ENCODE results near the gene C2CD2.

The C2CD2 gene

GRCh38 chr21:41865002-41865777 lies 88.6 kb downstream of the C2CD2 start:
- no peak for DNase-seq (ENCODE audit: low read depth)

DNA sequence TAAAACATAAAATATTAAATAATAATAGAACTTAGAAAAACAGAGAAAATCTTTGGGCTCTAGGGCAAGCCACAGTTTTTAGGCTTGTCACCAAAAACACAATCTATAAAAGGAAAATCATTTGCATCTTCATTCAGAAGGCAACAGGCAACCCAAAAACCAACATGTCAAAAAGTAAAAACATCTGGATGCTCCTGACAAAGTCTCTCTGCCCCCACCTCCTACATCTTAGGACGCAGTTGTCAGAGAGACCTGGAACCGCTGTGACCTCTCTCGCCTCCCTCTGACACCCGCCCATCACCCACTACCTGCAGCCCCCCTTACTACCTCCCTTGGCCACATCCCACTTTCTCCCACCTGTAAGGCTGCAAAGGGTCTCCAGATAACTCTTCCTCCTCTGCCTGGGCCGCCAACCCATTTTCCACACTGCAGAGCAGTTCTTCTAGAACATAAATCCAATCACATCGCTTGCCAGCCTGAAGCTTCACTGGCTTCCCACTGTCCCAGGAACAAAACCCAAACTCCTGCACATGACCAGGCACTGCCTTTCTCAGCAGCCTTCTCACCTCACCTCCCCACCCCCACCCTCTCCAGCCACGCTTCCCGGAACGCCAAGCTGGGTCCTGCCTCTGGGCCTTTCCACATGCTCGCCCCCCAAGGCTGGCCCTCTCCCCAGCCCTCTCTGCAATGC lies 89.4 kb downstream of the C2CD2 start:
- no peak for DNase-seq (ENCODE audit: low read depth)

DNA sequence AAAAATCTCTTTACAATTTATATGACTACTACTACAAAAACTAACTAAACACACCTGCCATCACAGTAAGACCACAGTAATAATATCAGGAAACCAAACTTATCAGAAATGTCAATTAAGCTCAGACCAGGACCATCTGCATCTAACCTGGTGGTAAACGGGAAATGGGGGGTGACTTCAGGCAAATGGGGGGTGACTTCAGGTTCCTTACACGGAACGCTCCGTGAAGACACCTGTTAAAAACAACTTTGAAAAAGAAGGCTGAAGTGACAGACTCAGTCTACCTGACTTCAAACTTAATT lies 90.4 kb downstream of the C2CD2 start:
- DNase-seq (ENCODE audit: low read depth), result no peak

- no peak for DNase-seq (ENCODE audit: low read depth)
Measured at GRCh38 chr21:41861987-41862386, 91.8 kb downstream of the C2CD2 start.

- no peak for DNase-seq (ENCODE audit: low read depth)
Measured at GRCh38 chr21:41861255-41861654, 92.6 kb downstream of the C2CD2 start.

DNA sequence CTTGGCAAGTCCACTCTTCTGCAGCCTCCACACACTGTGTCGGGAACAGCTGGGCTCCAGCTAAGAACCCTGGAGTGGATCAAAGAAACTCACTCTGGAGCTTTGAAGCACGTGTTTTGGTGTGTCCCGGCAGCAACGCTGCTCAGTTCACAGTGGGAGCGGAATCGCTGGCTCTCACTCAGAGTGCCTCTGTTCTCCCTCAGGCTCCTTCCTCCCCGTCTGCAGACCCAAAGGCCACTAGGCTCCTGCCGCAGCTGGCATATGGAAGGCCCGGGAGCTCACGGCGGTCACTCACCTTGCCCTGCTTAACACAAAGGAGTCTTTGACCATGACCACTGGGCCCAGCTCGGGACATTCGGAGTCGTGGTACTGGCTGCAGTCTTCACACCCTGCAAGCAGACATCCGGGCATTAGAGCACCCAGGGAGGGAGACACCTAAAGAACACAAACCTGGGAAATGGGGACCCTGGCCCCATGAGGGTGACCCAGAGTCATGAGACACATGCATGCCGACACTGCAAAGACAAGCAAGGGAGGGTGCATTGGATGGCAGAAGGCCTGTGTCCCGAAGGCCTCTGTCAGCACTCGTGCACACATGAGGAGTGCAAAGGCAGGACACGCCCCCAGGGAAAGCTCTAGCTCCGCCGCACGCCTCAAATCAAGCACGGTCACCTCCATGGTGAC lies 94.4 kb downstream of the C2CD2 start:
- DNase-seq (ENCODE audit: low read depth), result no peak

- DNase-seq (ENCODE audit: low read depth), result no peak
Measured at GRCh38 chr21:41858466-41859296, 95.1 kb downstream of the C2CD2 start.

GRCh38 chr21:41857771-41858300 lies 96.0 kb downstream of the C2CD2 start:
- DNase-seq (ENCODE audit: low read depth), result no peak

- DNase-seq (ENCODE audit: low read depth), result no peak
Measured at GRCh38 chr21:41856572-41856971, 97.2 kb downstream of the C2CD2 start.

GRCh38 chr21:41854426-41854995 lies 99.3 kb downstream of the C2CD2 start:
- DNase-seq (ENCODE audit: low read depth), result no peak

DNA sequence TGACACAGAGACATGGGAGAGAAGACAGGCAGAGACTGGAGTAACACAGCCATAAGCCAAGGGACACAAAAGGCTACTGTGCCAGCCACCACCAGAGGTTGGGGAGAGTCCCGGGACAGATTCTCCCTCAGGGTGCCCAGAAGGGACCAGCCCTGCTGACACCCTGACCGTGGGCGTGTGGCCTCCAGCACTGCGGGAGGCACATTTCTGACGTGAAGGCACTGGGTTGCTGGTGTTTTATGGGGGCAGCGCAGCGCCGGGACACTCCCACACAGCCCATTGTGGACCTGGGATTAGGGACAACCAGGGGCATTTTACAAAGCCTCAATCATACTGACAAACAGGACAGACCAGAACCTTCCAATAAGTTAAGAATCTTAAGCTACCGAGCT lies 100.9 kb downstream of the C2CD2 start:
- DNase-seq (ENCODE audit: low read depth), result no peak

- no peak for DNase-seq (ENCODE audit: low read depth)
Measured at GRCh38 chr21:41852151-41852928, 101.5 kb downstream of the C2CD2 start.

- DNase-seq (ENCODE audit: low read depth), result no peak
Measured at GRCh38 chr21:41851090-41851790, 102.6 kb downstream of the C2CD2 start.

DNA sequence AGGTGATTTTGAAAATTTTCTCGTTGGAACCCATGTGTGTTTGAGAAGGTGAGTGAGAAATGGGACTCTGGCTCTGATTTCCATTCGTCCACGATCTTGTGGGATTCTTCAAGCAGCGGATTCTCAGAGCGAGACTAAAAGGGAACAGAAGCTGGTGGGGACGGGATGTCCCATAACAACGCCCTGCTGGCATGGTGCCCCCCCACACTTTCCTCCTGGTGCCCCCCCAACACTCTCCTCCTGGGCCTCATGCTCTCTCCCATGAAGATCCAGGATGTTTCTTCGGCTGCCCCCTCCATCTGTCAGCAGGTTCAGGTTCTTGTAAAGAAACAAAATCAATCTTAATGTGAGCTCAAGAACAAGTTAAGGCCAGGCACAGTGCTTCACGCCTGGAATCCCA lies 103.7 kb downstream of the C2CD2 start:
- no peak for DNase-seq (ENCODE audit: low read depth)

DNA sequence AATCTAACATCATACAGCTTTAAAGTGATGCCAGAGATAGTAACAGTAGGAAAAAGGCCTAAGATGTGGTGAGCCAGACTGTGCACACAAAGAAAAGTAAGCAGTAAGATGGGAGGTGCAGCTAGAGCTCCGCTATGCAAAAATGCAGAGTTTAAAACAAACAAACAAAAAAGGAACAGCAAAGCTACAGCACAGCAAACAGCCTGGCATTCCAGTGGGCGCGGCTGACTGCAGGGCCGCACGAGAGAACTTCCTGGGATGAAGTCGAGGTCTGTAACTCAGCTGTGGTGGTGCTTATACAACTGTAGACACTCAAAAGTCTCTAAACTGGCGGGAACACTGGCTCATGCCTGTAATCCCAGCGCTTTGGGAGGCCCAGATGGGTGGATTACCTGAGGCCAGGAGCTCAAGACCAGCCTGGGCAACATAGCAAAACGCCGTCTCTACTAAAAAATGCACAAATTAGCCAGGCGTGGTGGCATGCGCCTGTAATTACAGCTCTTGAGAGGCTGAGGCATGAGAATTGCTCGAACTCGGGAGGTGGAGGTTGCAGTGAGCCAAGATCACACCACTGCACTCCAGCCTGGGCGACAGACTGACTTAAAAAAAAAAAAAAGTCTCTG lies 104.7 kb downstream of the C2CD2 start:
- DNase-seq (ENCODE audit: low read depth), result no peak

GRCh38 chr21:41848533-41848932 lies 105.3 kb downstream of the C2CD2 start:
- DNase-seq (ENCODE audit: low read depth), result no peak

DNA sequence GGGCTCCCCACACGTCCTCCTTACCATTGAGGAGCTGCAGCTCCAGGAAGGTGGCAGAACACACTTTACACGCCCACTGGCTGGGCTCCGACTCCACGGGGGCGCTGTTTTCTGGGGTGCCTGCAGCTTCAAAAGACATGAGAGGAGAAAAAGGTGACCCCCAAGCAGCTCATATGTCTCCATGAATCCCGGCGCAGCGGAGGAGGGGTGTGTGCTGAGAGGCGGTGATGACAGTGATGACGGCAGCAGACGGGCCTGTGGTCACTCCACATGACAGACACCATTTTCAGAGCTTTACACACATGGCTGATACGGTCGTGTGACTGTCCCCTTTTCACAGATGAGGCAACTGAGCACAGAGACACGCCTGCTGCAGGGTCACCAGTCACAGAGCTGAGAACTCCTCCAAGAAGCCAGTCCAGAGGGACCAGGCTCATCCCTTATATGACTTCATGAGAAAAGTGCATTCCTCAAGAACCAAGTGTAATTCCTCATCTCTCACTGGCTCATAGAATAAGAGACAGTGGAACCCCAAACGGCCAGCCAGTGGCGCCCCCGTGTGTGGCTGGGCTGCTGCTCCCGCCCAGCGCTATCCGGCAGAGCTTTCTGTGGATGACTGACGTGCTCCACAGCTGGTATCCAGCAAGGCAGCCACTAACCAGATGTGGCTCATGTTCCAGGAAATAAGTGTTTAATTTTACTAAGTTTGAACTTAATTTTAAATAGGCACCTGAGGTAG lies 106.6 kb downstream of the C2CD2 start:
- DNase-seq (ENCODE audit: low read depth), result no peak

- no peak for DNase-seq (ENCODE audit: low read depth)
Measured at GRCh38 chr21:41846536-41846935, 107.3 kb downstream of the C2CD2 start.

- DNase-seq (ENCODE audit: low read depth), result no peak
Measured at GRCh38 chr21:41846033-41846317, 107.8 kb downstream of the C2CD2 start.
